Spleen (tissue), 7 donors: ENCODE results near the gene NEO1.

ENCODE experiments used
- CTCF ChIP-seq, 11 experiments: fragments of 200-600 bp in 7 of 11; fragments of 450-650 bp in 4 of 11; sonication (generic) in 4 of 11; IDR thresholded peaks in 8 of 11; conservative IDR thresholded peaks in 3 of 11; 1 replicate in 7 of 11; 2 replicates in 4 of 11; pipeline versions ENCODE4 v1.4.0 to v1.8.0; 2016 to 2021; ENCODE audit warnings: antibody characterized with exemption in 11 of 11, inconsistent platforms in 4 of 11, mild to moderate bottlenecking in 1 of 11
- POLR2A ChIP-seq, 3 donors: fragments of 450-650 bp; IDR thresholded peaks; one replicate each; pipeline ENCODE4 v1.5.1; 2017; ENCODE audit warnings: antibody characterized with exemption in 3 of 3, mild to moderate bottlenecking in 1 of 3
- POLR2AphosphoS5 ChIP-seq, 3 donors: sonication (generic); formaldehyde crosslinking; IDR thresholded peaks; one replicate each; pipeline ENCODE4 v1.5.1; 2017; ENCODE audit warnings: antibody characterized with exemption in 3 of 3
- donor health status: DM: no; HTN: no; CAD: no; lungs with moderate emphysema.
- donor health status: DM: no; HTN: no; CAD: no.
- donor health status: DM: no; HTN: no; CAD: no.

- TF ChIP-seq CTCF (IDR thresholded peaks at IDR 0.05 in 8 of 11, conservative IDR thresholded peaks at IDR 0.05 in 3 of 11) (no peak), POLR2A (IDR thresholded peaks at IDR 0.05) (no peak), POLR2AphosphoS5 (IDR thresholded peaks at IDR 0.05) (no peak)
Measured at GRCh38 chr15:73038220-73038619, 14.0 kb upstream of the NEO1 start.
